HUES48 (cell line): ENCODE measurements around the gene SLC30A1.

Experiments
- H3K27ac ChIP-seq: one replicate; pipeline ENCODE4 v1.7.0; 2013; ENCODE audit warnings: low read depth, low read length, inconsistent platforms
- H3K27me3 ChIP-seq: 2 replicates; pipeline ENCODE4 v1.6.1; 2013; ENCODE audit warnings: mild to moderate bottlenecking, low read length; ENCODE audit not compliant: control insufficient read depth, insufficient read depth
- H3K36me3 ChIP-seq: 2 replicates; pipeline ENCODE4 v1.6.1; 2013; ENCODE audit warnings: low read length; ENCODE audit not compliant: control insufficient read depth, insufficient read depth
- H3K4me1 ChIP-seq: 2 replicates; pipeline ENCODE4 v1.6.1; 2013; ENCODE audit warnings: mild to moderate bottlenecking, low read length; ENCODE audit not compliant: control insufficient read depth, insufficient read depth
- H3K4me3 ChIP-seq: 2 replicates; pipeline ENCODE4 v1.5.1; 2013; ENCODE audit warnings: mild to moderate bottlenecking, low read depth, low read length
- H3K9ac ChIP-seq: 2 replicates; pipeline ENCODE4 v1.6.1; 2013; ENCODE audit warnings: mild to moderate bottlenecking, low read depth, low read length, moderate library complexity
- H3K9me3 ChIP-seq: 2 replicates; pipeline ENCODE4 v1.6.1; 2013; ENCODE audit warnings: low read length; ENCODE audit not compliant: control insufficient read depth, insufficient read depth

The SLC30A1 gene

GRCh38 chr1:211530102-211530501 is 48.9 kb downstream of the SLC30A1 start:
- Histone ChIP-seq H3K9me3 (no peaks in the 10 kb centered on the region), H3K4me1 (no peaks in the 10 kb centered on the region), H3K9ac (no peak overlapping the region), H3K27ac (no peak overlapping the region), H3K36me3 (no peaks in the 10 kb centered on the region), H3K27me3 (no peaks in the 10 kb centered on the region), H3K4me3 (no peak overlapping the region)

- H3K27me3 ChIP-seq: no peaks in the 10 kb centered on the region
- no peak overlapping the region for H3K9ac ChIP-seq
- H3K27ac ChIP-seq: no peak overlapping the region
- H3K4me1 ChIP-seq: no peaks in the 10 kb centered on the region
- H3K4me3 ChIP-seq: no peak overlapping the region
- no peaks in the 10 kb centered on the region for H3K9me3 ChIP-seq
- no peaks in the 10 kb centered on the region for H3K36me3 ChIP-seq
These were observed 49.5 kb downstream of the SLC30A1 start for GRCh38 chr1:211529453-211529852.

GRCh38 chr1:211529011-211529410 is 50.0 kb downstream of the SLC30A1 start:
- no peaks in the 10 kb centered on the region for H3K27me3 ChIP-seq
- H3K27ac ChIP-seq: no peak overlapping the region
- H3K36me3 ChIP-seq: no peaks in the 10 kb centered on the region
- no peaks in the 10 kb centered on the region for H3K9me3 ChIP-seq
- H3K4me1 ChIP-seq: no peaks in the 10 kb centered on the region
- no peak overlapping the region for H3K9ac ChIP-seq
- no peak overlapping the region for H3K4me3 ChIP-seq

- H3K27ac ChIP-seq: no peak overlapping the region
- H3K4me1 ChIP-seq: no peaks in the 10 kb centered on the region
- H3K27me3 ChIP-seq: no peaks in the 10 kb centered on the region
- H3K36me3 ChIP-seq: no peaks in the 10 kb centered on the region
- H3K9me3 ChIP-seq: no peaks in the 10 kb centered on the region
- H3K9ac ChIP-seq: no peak overlapping the region
- no peak overlapping the region for H3K4me3 ChIP-seq
These were observed 51.1 kb downstream of the SLC30A1 start for GRCh38 chr1:211527888-211528287.

- Histone ChIP-seq H3K27me3 (no peaks in the 10 kb centered on the region), H3K9ac (no peak overlapping the region), H3K9me3 (no peaks in the 10 kb centered on the region), H3K4me3 (no peak overlapping the region), H3K4me1 (peaks cover 5% of the 10 kb centered on the region; the same call in 1 of the 2 replicates), H3K27ac (no peak overlapping the region), H3K36me3 (no peaks in the 10 kb centered on the region)
These were observed 52.0 kb downstream of the SLC30A1 start for GRCh38 chr1:211527006-211527405.

GRCh38 chr1:211526101-211526500 is 52.9 kb downstream of the SLC30A1 start:
- H3K36me3 ChIP-seq: no peaks in the 10 kb centered on the region
- H3K9ac ChIP-seq: no peak overlapping the region
- H3K9me3 ChIP-seq: no peaks in the 10 kb centered on the region
- H3K27ac ChIP-seq: no peak overlapping the region
- H3K4me3 ChIP-seq: no peak overlapping the region
- H3K4me1 ChIP-seq: peaks cover 5% of the 10 kb centered on the region; the same call in 1 of the 2 replicates
- no peaks in the 10 kb centered on the region for H3K27me3 ChIP-seq

GRCh38 chr1:211525101-211525676 is 53.8 kb downstream of the SLC30A1 start:
- H3K36me3 ChIP-seq: no peaks in the 10 kb centered on the region
- H3K4me3 ChIP-seq: no peak overlapping the region
- peaks cover 5% of the 10 kb centered on the region; the same call in 1 of the 2 replicates for H3K4me1 ChIP-seq
- H3K27ac ChIP-seq: no peak overlapping the region
- no peaks in the 10 kb centered on the region for H3K27me3 ChIP-seq
- H3K9me3 ChIP-seq: no peaks in the 10 kb centered on the region
- H3K9ac ChIP-seq: no peak overlapping the region

GRCh38 chr1:211524521-211524920 is 54.4 kb downstream of the SLC30A1 start:
- Histone ChIP-seq H3K27ac (no peak overlapping the region), H3K27me3 (no peaks in the 10 kb centered on the region), H3K4me1 (peaks cover 5% of the 10 kb centered on the region; the same call in 1 of the 2 replicates), H3K9me3 (no peaks in the 10 kb centered on the region), H3K36me3 (no peaks in the 10 kb centered on the region), H3K9ac (no peak overlapping the region), H3K4me3 (no peak overlapping the region)

- H3K27ac ChIP-seq: peak overlapping the region; percentile 20
- H3K4me1 ChIP-seq: peaks cover 5% of the 10 kb centered on the region; the same call in 1 of the 2 replicates
- H3K36me3 ChIP-seq: no peaks in the 10 kb centered on the region
These were observed 56.2 kb downstream of the SLC30A1 start for GRCh38 chr1:211522804-211523203.

More at GRCh38 chr1:211522804-211523203, 56.2 kb downstream of the SLC30A1 start:
- Histone ChIP-seq H3K27me3 (no peaks in the 10 kb centered on the region), H3K9ac (no peak overlapping the region), H3K9me3 (no peaks in the 10 kb centered on the region), H3K4me3 (no peak overlapping the region)
